ENCODE measurements around the gene SETBP1. TPM values are rescaled to one million over a fixed set of nuclear protein-coding genes. Genes with fewer than 3 reads are reported as not detected.

The SETBP1 gene
- total RNA-seq, 4 donors from 2014 or later, result 15.6 to 27.3 (median 19.1) TPM

- no peak for TF ChIP-seq CTCF (IDR thresholded peaks at IDR 0.05; ENCODE audit: low read depth)
Observed at GRCh38 chr18:44954257-44954656, 273.6 kb downstream of the SETBP1 start.

- no peak for TF ChIP-seq CTCF (IDR thresholded peaks at IDR 0.05; ENCODE audit: low read depth)
Observed at GRCh38 chr18:44955825-44956224, 275.1 kb downstream of the SETBP1 start.

GRCh38 chr18:44957025-44957424 is 276.3 kb downstream of the SETBP1 start:
- TF ChIP-seq CTCF (IDR thresholded peaks at IDR 0.05; ENCODE audit: low read depth), result no peak

- no peak for TF ChIP-seq CTCF (IDR thresholded peaks at IDR 0.05; ENCODE audit: low read depth)
Observed at GRCh38 chr18:44957461-44957860, 276.8 kb downstream of the SETBP1 start.

GRCh38 chr18:44958040-44958439 is 277.4 kb downstream of the SETBP1 start:
- no peak for TF ChIP-seq CTCF (IDR thresholded peaks at IDR 0.05; ENCODE audit: low read depth)

GRCh38 chr18:44958455-44958854 is 277.8 kb downstream of the SETBP1 start:
- TF ChIP-seq CTCF (IDR thresholded peaks at IDR 0.05; ENCODE audit: low read depth), result no peak

- TF ChIP-seq CTCF (IDR thresholded peaks at IDR 0.05; ENCODE audit: low read depth), result no peak
Observed at GRCh38 chr18:44959013-44959412, 278.3 kb downstream of the SETBP1 start.
